Measurements from ENCODE around the gene INSYN1.
A peak's percentile ranks its signal among the peaks of the same experiment; 100 is the strongest.
"Not testable (repeated sequence)": the region's sequence is repeated elsewhere in the genome, so short reads cannot be mapped to it uniquely, and the experiment has no call there.

INSYN1 gene

DNA sequence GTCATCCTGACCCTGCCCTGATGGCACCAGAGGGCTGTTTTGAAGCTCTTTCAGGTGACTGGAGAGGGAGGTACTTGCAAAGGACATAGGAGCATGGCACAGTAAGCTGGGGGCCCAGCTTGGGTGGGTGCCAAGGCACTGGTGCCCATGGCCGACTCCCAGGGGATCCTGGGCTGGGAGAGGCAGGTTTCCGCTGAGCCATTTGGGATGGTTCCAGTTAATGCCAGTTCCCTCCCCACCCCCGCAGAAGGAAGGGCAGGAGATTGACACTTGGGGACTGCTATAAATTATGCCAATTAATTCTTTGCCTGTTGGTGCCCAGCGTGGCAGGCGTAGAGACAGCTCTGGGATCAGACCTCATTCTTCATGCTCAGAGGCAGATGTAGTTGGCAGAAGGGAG is 42.8 kb downstream of the INSYN1 start:
- DNase-seq = no peak

DNA sequence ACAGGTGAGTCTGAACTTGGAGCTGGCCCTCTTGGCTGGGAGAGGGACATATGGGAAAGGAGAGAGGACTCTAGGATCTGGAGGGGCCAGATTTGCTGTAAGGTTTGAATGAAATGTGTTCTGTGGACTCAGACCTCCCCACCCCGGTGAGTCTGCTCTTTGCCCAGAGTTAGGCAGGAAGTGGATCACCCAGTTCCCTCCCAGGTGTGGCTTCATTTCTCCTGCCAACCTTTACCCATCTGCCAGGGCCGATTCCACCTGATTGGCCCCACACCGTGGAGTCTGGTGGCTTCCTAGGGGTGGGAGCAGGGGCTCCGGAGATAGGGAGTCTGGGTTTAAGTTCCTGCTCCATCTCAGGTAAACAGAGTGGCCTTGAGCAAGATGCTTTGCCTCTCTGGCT is 43.5 kb downstream of the INSYN1 start:
- DNase-seq = no peak

DNA sequence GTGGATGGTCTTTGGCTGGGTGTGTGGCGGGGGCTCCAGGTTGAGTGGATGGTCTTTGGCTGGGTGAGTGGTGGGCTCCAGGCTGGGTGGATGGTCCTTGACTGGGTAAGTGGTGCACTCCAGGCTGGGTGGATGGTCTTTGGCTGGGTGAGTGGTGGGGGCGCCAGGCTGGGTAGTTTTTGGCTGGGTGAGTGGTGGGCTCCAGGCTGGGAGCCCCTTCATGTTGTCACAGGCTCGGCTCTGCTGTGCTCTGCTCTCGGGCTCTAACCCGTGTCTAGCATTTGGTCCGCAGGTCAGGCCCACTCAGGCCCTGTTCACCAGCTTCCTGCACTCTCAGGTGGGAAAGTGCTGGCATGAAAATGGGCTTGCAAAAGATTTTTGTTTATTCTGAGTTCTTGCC is 43.9 kb downstream of the INSYN1 start:
- no peak for DNase-seq

DNA sequence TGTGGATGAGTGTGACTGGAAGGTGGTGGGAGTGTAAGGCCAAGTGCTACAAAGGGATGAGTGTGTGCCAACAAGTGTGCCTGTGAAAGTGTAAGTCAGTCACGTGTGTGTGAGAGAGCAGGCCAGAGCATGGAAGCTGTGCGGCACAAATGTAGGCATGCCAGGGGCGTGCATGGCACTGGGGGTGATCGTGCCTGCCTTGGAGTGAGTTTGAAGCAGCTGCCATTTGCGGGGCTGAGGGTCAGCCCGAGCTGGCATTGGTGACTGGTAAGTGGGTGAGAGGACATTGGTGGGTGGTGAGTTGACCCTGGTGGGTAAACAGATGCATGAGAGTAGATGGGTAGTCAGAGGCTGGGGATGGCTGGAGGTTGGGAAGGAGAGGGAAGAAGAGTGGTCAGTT is 44.5 kb downstream of the INSYN1 start:
- no peak for DNase-seq

DNA sequence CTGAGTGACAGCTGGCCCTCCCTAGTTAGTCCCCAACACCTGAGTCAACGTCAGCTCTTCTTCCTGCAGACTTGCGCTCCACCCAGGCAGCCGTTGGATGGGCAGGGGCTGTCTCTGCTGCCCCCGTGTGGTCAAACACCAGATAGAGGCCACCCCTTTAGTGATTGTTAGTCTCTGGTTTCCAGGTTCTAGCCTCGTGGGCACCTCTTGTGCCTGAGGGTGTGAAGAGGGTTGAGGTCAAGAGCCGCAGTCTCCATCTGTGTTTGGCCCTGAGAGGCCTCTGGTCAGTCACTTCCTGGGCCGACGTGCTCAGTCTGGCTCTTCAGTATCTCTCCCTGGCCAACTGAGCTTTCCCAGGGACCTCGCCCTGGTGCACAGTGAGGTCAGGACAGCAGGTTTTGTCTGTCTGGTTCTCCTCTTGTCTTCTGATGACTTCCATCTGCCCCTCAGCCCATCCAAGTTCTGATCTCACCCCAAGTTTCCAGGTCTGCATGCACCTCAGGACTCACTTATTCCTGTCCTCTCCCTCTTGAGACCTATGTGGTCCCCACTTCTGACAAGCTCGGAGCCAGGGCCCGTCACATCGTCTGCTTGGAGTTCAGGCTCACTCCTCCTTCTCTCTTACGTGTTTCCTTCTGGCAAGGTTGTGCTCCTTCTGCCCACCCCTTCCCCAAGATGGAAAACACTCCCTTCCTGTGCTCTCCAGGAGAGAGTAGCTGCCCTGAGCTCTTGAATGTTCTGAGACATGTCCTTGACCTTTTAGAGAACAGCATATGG is 48.1 kb downstream of the INSYN1 start:
- peak; percentile 69 for DNase-seq

DNA sequence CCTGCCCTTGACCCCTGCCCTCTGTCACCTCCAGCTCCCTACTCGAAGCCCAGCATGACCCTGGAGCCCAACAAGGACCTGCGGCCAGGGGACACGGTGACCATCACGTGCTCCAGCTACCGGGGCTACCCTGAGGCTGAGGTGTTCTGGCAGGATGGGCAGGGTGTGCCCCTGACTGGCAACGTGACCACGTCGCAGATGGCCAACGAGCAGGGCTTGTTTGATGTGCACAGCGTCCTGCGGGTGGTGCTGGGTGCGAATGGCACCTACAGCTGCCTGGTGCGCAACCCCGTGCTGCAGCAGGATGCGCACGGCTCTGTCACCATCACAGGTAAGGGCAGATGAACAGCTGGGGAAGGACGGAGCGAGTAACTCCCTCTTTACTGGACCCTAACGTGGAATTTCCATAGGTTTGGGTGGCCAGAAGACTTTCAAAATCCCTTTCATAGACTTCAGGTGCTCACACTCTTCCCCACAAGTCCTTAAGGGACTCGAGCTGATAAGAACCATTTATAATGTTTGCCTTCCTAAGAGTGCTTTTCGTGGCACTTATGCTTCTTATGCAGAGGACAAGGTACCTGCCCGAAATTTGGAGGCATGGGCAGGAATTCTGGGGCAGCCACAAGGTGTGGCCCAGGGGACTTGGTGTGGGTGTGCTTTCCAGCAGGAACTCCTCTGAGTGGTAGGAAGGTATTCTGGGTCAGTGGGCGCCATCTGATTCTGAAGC is 48.8 kb downstream of the INSYN1 start:
- DNase-seq = not testable (repeated sequence)

DNA sequence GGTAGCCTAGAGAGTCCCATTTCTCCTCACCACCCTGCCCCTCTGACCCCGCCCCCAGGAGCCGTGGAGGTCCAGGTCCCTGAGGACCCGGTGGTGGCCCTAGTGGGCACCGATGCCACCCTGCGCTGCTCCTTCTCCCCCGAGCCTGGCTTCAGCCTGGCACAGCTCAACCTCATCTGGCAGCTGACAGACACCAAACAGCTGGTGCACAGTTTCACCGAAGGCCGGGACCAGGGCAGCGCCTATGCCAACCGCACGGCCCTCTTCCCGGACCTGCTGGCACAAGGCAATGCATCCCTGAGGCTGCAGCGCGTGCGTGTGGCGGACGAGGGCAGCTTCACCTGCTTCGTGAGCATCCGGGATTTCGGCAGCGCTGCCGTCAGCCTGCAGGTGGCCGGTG is 49.5 kb downstream of the INSYN1 start:
- not testable (repeated sequence) for DNase-seq

DNA sequence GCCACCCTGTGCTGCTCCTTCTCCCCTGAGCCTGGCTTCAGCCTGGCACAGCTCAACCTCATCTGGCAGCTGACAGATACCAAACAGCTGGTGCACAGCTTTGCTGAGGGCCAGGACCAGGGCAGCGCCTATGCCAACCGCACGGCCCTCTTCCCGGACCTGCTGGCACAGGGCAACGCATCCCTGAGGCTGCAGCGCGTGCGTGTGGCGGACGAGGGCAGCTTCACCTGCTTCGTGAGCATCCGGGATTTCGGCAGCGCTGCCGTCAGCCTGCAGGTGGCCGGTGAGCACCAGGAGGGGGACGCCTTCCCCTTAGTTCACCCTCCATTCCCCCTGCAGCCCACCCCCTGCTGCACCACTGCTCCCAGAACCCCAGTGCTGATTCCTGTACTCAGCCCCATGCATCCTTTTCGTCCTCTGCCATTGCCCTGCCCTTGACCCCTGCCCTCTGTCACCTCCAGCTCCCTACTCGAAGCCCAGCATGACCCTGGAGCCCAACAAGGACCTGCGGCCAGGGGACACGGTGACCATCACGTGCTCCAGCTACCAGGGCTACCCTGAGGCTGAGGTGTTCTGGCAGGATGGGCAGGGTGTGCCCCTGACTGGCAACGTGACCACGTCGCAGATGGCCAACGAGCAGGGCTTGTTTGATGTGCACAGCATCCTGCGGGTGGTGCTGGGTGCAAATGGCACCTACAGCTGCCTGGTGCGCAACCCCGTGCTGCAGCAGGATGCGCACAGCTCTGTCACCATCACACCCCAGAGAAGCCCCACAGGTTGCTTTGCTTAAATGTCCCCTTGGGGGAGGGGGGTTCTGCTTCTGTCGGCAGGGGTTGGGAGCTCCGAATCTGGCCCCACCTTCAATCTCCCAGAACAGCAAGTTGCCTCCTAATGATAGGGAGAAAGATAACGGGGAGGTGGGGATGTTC is 50.6 kb downstream of the INSYN1 start:
- DNase-seq = not testable (repeated sequence)

DNA sequence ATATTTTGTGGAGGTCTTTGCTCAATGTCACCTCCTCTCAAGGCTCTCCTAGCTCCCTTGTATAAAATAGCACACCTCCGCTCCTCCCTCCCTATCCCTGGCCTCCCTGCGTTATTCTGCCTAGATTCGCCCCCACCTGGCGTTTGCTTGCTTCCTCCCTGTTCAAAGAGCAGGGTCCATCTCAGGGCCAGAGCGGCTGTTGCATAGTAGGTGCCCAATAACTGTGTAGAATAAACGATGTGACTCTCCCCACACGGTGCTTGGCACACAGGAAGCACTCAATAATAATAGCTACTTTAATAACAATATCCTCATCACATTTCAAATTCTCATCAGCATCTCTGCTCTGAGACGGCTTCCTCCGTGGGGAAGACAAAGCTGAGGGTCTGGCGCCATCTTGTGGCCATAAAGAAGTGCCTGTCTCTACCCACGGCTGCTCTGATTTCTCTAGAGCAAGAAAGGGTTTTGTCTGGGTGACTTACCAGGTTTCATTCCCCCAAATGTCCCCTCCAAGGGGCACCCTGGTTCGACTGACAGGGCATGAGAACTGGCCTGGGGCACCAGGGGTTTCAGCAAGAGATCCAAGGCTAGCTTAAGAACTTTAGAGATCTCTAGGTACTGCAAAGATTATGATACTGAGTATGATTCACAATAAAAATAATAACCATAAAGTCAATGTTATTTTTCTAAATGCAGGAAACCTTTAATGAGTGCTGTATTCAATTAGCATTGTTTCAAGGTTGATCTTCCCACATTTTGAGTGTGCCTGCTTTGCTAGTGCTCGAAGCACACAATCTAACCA is 52.9 kb downstream of the INSYN1 start:
- peak; percentile 92 for DNase-seq

DNA sequence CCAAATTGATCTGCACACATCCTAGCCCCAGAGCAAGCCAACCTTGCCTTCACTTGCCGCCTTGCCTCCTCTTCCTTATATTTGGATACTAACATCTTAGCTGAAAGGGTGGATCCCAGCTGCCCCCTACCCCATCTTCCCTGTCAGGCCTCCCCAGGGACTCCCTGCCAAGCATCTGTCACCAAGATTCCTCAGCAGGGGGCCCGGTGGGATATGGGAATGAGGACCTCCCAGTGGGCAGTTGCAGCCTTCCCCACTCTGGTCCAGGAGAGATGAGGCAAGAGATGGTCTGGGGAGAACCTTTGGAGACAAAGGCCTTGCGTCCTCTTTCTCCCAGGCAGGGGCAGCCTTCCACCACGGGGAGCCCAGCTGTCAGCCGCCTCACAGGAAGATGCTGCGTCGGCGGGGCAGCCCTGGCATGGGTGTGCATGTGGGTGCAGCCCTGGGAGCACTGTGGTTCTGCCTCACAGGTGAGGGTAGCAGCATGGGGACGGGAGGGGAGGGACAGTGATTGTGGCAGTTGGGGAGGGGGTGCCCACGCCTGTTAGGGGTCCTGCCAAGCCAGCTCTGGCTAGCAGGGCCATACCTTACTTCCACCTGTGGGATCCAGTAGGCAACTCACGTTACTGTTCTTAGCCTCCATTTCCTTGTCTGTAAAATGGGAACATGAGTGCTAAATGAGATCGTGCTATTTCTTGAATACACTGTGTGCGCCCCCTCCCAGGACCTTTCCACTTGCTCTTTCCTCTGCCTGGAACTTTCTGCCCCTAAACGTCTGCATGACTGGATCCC is 53.7 kb downstream of the INSYN1 start:
- DNase-seq = no peak

DNA sequence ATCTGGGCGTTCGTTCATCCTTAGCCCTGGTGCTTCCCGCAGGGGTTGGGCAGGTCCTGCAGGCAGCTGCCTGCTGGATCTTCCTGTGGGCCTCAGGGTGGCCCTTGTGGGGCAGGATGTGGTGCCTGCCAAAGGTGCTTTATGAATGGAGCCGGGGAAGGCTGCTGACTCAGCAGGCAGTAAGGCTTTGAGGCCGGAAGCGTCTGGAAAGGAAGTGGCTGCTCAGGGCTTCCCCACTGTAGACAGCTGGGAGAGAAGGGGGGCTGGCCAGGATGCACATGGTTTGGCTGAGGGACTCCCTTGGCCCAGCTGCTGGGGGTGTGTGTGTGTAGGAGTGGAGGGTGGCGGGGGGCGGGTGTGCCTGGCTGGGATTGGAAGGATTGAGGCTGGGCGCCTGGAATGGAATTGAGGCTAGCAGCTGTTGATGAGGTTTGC is 56.1 kb downstream of the INSYN1 start:
- DNase-seq = peak; percentile 76

DNA sequence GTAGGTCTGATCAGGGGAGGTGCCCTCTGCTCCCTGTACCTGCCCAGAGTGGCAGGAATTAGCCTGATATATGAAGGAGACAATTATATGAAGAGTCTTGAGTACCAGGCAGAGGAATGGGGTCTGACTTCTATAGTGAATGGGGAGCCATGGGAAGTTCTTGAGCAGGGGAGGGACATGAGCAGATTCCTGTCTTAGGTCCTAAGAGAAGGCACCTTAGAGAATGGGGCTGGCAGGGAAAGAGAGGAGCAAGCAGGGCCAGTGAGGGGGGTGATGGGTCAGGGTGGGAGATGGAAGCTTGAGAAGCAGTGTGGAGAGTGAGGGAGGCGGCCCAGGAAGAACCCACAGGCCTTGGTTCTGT is 56.5 kb downstream of the INSYN1 start:
- no peak for DNase-seq

DNA sequence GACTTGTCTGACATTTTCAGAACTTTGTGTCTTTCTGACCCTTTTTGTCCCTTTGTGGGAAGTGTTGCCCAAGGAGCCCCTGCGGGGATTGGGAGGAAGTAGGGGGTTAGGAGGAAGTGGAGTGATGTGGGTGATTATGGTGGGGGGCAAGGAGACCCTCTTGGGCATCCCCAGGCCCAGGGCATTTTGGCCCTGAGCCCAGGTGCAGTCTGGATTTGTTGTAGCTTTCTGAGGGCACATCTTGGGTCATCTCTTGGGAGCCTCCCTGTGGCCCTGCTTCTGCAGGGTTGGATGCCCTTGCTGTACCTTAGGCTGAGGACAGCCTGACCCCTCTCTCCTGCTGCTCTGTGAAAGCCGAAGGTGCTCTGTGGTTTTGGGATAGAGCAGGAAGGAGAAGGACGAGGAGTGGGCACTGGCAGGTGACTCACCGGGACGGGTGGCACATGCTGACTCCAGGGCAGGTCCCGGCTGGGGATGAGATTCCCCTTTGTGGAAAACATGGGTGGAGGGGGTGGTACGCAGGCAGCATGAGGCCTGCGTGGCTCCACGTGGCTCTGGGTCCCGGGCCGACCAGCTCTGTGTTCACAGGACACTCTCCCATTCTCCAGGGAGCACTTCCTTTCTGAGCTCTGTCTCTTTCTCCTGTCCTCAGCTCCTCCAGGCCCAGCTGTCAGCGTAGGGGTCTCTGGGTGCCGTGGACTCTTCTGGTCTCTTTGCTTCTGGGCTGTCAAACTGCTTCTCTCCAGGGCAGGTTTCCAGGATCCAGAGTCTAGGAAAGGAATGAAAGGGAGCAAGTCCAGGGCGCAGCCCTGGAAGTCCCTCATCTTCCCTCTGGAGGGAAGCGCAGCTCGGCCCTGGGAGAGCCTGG is 57.1 kb downstream of the INSYN1 start:
- DNase-seq = no peak

DNA sequence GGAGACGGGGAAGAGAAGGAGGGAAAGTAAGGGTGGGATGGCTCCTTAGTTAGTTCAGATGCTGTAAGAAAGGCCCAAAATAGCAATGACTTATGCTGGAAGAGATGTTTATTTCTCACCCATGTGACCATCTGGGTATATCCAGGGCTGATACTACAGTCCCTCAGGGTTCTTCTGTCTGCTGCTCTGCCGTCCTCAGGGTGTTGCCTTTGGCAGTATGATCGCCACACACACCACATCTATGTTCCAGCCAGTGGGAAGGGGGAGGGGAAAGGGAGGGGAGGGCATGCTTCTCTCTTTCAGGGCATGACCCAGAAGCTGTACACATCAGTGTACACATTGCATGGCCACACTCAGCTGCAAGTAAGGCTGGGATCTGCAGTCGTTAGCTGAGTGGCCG is 58.7 kb downstream of the INSYN1 start:
- no peak for DNase-seq

DNA sequence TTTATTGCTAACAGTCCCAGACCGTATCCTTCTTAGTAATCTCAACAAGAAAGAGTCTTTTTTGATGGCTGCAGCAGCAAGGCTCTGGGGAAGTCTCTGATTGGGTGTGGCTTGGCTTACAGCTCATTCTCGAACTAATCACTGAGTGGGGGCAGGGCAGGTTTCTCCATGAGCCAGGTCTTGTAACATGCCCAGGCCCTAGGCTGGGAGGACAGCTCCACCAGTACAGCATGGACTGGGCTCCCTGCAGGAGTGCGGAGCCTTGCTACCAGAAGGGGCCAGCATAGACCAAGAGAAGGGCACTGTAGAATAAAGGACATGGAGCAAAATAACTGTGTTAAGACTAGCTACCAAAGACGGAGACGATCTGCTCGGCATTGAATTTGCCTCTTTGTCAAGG is 61.8 kb downstream of the INSYN1 start:
- peak; percentile 52 for DNase-seq

DNA sequence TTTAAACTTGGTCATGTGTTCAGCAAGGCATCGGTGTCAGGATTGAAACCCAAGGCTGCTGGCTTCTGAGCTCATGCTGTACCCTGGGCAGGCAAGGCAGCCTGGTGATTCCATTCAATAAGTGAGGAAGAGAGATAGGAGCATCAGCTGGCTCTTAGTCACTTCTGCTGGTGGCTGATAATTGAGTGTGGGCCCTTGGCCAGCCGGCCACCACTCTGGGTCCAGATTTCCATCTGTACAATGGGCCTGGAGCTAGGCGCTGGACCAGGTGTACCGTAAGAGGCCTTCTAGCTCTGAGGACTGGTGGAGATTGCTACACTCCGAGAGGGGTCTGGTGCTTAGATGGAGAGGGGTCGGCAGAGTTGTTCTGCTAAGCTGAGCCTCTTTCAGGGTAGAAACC is 64.7 kb downstream of the INSYN1 start:
- DNase-seq = peak; percentile 71

DNA sequence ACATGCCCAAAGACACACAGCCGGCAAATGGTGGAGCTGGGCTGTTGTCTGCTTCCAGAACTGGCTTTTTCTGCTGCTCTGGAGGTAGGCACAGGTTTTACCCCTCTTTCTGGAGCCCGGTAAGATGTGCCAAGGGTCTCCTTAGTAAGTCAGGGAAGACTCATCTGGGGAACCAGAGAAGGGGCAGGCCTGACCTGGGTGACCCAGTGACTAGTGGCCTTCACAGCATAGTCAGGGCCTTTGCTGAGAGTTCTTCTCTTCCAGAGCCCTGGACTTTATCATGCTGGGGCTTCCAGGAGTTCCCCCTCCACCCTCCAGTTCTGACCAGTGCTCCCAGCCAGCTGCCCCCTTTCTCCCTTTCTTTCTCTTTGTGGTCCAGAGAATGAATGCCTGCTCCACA is 65.8 kb downstream of the INSYN1 start:
- DNase-seq = no peak

DNA sequence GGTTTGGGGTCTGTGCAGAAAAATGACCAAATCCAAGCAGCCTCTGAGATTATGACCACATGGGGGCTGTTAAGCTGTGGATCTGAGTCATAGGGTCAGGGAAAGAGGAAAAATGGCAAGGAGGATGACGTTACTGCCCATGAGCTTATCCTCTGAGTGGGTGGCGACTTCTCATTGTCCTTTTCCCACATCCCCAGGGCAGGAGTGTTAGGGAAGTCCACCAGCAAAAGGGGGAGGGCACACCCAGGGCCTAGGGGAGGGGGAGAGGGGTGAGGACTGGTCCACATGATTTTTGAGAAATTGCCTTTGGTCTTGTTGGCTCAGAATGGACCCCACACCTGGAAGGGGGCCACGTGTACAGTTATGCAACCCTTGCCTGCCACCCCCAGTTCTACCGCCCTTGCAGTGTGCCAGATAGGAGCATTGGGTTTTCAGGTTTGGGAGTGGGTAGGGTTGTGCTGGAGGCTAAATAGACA is 66.3 kb downstream of the INSYN1 start:
- peak; percentile 91 for DNase-seq

DNA sequence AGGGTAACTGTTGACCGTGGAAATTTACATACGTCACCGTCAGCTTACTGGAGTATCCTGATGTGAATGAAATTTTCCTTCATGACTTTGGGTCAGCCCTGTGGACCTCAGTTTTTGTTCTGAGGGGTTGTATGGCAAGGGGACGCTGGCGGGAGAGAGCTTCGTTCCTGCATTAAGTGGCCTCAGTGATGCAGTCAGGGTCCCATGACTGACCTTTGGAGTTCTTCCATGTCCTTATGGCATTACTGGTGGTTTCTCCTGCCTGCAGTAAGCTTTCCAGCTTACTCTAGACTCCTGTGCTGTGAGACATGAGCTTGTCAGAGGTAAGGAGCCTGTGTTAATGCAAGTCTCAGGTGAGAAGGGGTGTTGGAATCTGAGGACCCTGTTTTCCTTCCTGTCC is 67.2 kb downstream of the INSYN1 start:
- no peak for DNase-seq
